ENCODE results near the gene ENPP1. TPM values are rescaled to one million over a fixed set of nuclear protein-coding genes. Genes with fewer than 3 reads are reported as not detected.

Gene ENPP1
- total RNA-seq, 4 donors from 2014 or later, result 4.1 to 7.6 (median 5.3) TPM

- H3K4me3 ChIP-seq (ENCODE audit: low read depth, poor library complexity, severe bottlenecking), result no peak overlapping the region
- no peak for DNase-seq (ENCODE audit: low spot score in 2 of 2)
- 63 to 67% methylated on average over 1 of the region's 1 CpG for WGBS, 2 donors
- no peak for TF ChIP-seq CTCF (IDR thresholded peaks at IDR 0.05)
- no peak for TF ChIP-seq POLR2A (IDR thresholded peaks at IDR 0.05)
- intact Hi-C loops (cut with DNase I; ENCODE audit: low total_unique reads), result no loop called here
These were observed 29.7 kb upstream of the ENPP1 start for GRCh38 chr6:131778169-131778568.

- no peak for DNase-seq (ENCODE audit: low spot score in 2 of 2)
- no peak overlapping the region for H3K4me3 ChIP-seq (ENCODE audit: low read depth, poor library complexity, severe bottlenecking)
- intact Hi-C loops (cut with DNase I; ENCODE audit: low total_unique reads), result no loop called here
- WGBS, 2 donors, result 40 to 61% methylated on average over 2 of the region's 2 CpGs
- TF ChIP-seq POLR2A (IDR thresholded peaks at IDR 0.05), result no peak
- TF ChIP-seq CTCF (IDR thresholded peaks at IDR 0.05), result no peak
These were observed 28.5 kb upstream of the ENPP1 start for GRCh38 chr6:131779304-131779703.

GRCh38 chr6:131780600-131780999 lies 27.2 kb upstream of the ENPP1 start:
- DNase-seq (ENCODE audit: low spot score in 2 of 2), result no peak
- WGBS, 2 donors, result 93% methylated on average over 11 of the region's 11 CpGs
- intact Hi-C loops (cut with DNase I; ENCODE audit: low total_unique reads), result no loop called here
- no peak overlapping the region for H3K4me3 ChIP-seq (ENCODE audit: low read depth, poor library complexity, severe bottlenecking)
- TF ChIP-seq POLR2A (IDR thresholded peaks at IDR 0.05) (no peak), CTCF (IDR thresholded peaks at IDR 0.05) (no peak)

- no peak for TF ChIP-seq CTCF (IDR thresholded peaks at IDR 0.05)
- no peak for TF ChIP-seq POLR2A (IDR thresholded peaks at IDR 0.05)
- no peak for DNase-seq (ENCODE audit: low spot score in 2 of 2)
- no peak overlapping the region for H3K4me3 ChIP-seq (ENCODE audit: low read depth, poor library complexity, severe bottlenecking)
- intact Hi-C loops (cut with DNase I; ENCODE audit: low total_unique reads), result no loop called here
- 72 to 77% methylated on average over 3 of the region's 3 CpGs for WGBS, 2 donors
These were observed 26.1 kb upstream of the ENPP1 start for GRCh38 chr6:131781687-131782086.

GRCh38 chr6:131782764-131783163 lies 25.1 kb upstream of the ENPP1 start:
- intact Hi-C loops (cut with DNase I; ENCODE audit: low total_unique reads), result no loop called here
- DNase-seq (ENCODE audit: low spot score in 2 of 2), result no peak
- WGBS, 2 donors, result 83 to 96% methylated on average over 1 of the region's 1 CpG

More at GRCh38 chr6:131782764-131783163, 25.1 kb upstream of the ENPP1 start:
- H3K4me3 ChIP-seq (ENCODE audit: low read depth, poor library complexity, severe bottlenecking), result no peak overlapping the region
- TF ChIP-seq POLR2A (IDR thresholded peaks at IDR 0.05) (no peak), CTCF (IDR thresholded peaks at IDR 0.05) (no peak)

Measured in lower leg skin (tissue), 4 donors.